ENCODE results near the gene MRGPRE. TPM values are rescaled to one million over a fixed set of nuclear protein-coding genes. Genes with fewer than 3 reads are reported as not detected.

MRGPRE gene
- total RNA-seq, 6 experiments from 2014 or later = not detected

- H3K36me3 ChIP-seq = no peaks in the 10 kb centered on the region
- no peak overlapping the region for H3K27ac ChIP-seq
- H3K9me3 ChIP-seq = no peaks in the 10 kb centered on the region
- intact Hi-C loops (cut with DNase I) = no loop called here
- TF ChIP-seq, protein P1, sequence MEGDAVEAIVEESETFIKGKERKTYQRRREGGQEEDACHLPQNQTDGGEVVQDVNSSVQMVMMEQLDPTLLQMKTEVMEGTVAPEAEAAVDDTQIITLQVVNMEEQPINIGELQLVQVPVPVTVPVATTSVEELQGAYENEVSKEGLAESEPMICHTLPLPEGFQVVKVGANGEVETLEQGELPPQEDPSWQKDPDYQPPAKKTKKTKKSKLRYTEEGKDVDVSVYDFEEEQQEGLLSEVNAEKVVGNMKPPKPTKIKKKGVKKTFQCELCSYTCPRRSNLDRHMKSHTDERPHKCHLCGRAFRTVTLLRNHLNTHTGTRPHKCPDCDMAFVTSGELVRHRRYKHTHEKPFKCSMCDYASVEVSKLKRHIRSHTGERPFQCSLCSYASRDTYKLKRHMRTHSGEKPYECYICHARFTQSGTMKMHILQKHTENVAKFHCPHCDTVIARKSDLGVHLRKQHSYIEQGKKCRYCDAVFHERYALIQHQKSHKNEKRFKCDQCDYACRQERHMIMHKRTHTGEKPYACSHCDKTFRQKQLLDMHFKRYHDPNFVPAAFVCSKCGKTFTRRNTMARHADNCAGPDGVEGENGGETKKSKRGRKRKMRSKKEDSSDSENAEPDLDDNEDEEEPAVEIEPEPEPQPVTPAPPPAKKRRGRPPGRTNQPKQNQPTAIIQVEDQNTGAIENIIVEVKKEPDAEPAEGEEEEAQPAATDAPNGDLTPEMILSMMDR (IDR thresholded peaks at IDR 0.05) = no peak
- no peak for TF ChIP-seq POLR2A (IDR thresholded peaks at IDR 0.05)
- H3K4me1 ChIP-seq = no peaks in the 10 kb centered on the region
- ATAC-seq (no peak), DNase-seq (no peak)
- no peak overlapping the region for H3K4me3 ChIP-seq
- H3K27me3 ChIP-seq = no peaks in the 10 kb centered on the region
Measured at GRCh38 chr11:3245071-3245470, 12.9 kb upstream of the MRGPRE start.

DNA sequence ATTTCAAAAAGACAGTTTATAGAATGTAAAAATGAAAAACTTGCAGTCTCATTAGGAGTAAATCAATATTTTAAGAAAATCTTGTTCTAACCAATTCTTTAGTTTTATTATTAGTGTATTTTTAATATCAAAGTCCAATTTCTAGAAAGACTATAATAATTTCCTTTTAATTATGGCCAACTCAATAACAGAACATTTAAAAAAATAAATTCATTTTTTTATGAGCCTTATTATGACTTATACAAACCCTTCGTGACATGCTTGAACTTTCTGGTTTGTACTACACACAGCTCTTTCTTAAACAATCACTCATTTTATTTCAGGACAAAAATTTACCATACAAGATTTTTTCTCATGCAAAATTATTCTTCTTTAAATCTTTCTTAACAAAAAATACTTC is 11.7 kb upstream of the MRGPRE start:
- DNase-seq = no peak
- no peak overlapping the region for H3K4me3 ChIP-seq
- H3K27ac ChIP-seq = no peak overlapping the region
- TF ChIP-seq POLR2A (IDR thresholded peaks at IDR 0.05) = no peak
- TF ChIP-seq, protein P1 (IDR thresholded peaks at IDR 0.05) = no peak
- no peaks in the 10 kb centered on the region for H3K36me3 ChIP-seq
- no peaks in the 10 kb centered on the region for H3K4me1 ChIP-seq
- H3K9me3 ChIP-seq = no peaks in the 10 kb centered on the region
- intact Hi-C loops (cut with DNase I) = no loop called here
- no peaks in the 10 kb centered on the region for H3K27me3 ChIP-seq
- WGBS (ENCODE audit: insufficient coverage, low coverage, low lambda C conversion rate, missing lambda C conversion rate) = 43% methylated on average over 1 of the region's 1 CpG
- ATAC-seq = no peak

DNA sequence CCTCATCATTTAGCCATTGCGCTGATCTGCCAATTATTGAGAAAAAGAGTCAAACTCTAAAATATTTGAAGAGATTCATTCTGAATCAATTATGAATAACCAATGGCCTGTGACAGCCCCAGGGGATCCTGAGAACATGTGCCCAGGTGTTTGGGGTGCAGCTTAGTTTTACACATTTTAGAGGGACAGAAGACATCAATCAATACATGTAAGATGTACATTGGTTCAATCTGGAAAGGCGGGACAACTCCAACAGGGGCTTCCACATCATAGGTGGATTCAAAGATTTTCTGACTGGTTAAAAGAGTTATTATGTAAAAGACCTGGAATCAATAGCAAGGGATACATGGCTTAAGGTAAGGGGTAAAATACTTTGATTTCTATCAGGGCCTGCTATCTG is 4.9 kb upstream of the MRGPRE start:
- Histone ChIP-seq H3K27me3 (no peaks in the 10 kb centered on the region), H3K9me3 (no peaks in the 10 kb centered on the region), H3K4me1 (no peaks in the 10 kb centered on the region), H3K4me3 (no peak overlapping the region), H3K36me3 (no peaks in the 10 kb centered on the region), H3K27ac (no peak overlapping the region)
- TF ChIP-seq, protein P1 (IDR thresholded peaks at IDR 0.05) = no peak
- no peak for TF ChIP-seq POLR2A (IDR thresholded peaks at IDR 0.05)
- no peak for ATAC-seq
- intact Hi-C loops (cut with DNase I) = no loop called here
- no peak for DNase-seq
- WGBS (ENCODE audit: insufficient coverage, low coverage, low lambda C conversion rate, missing lambda C conversion rate) = 93% methylated on average over 2 of the region's 2 CpGs

GRCh38 chr11:3234846-3235245 is 2.6 kb upstream of the MRGPRE start:
- 53% methylated on average over 6 of the region's 7 CpGs for WGBS (ENCODE audit: insufficient coverage, low coverage, low lambda C conversion rate, missing lambda C conversion rate)
- intact Hi-C loops (cut with DNase I) = no loop called here
- ATAC-seq = no peak

More at GRCh38 chr11:3234846-3235245, 2.6 kb upstream of the MRGPRE start:
- no peak for TF ChIP-seq POLR2A (IDR thresholded peaks at IDR 0.05)
- TF ChIP-seq, protein P1 (IDR thresholded peaks at IDR 0.05) = no peak
- H3K9me3 ChIP-seq = no peaks in the 10 kb centered on the region
- no peak overlapping the region for H3K27ac ChIP-seq
- H3K36me3 ChIP-seq = no peaks in the 10 kb centered on the region
- H3K4me1 ChIP-seq = no peaks in the 10 kb centered on the region
- H3K4me3 ChIP-seq = no peak overlapping the region
- DNase-seq = no peak
- no peaks in the 10 kb centered on the region for H3K27me3 ChIP-seq

Data from right lobe of liver (tissue), 6 donors.